A549 (cell line): ENCODE measurements around the gene MRPL55. TPM values are rescaled to one million over a fixed set of nuclear protein-coding genes. Genes with fewer than 3 reads are reported as not detected.

Experiments
- ATAC-seq, 2 experiments: fragments of 200-7000 bp in 1 of 2; fragments of >200 bp in 1 of 2; cut with Nextera tagmentation in 1 of 2; cut with Tn5 transposase in 1 of 2; 3 replicates each; pipeline versions ENCODE4 v1.8.0 to v1.9.1; 2018 to 2020; ENCODE audit warnings: mild to moderate bottlenecking in 1 of 2, moderate library complexity in 1 of 2
- CTCF ChIA-PET: fragments of 300-600 bp; sonication (Branson Sonifier 250); formaldehyde crosslinking; extraction: SDS; loops from one replicate; lab custom pipeline; 2021; ENCODE audit warnings: antibody characterized with exemption, inconsistent platforms; lab: Yijun Ruan, JAX
- POLR2A ChIA-PET: fragments of 350-600 bp; formaldehyde crosslinking; extraction: SDS; loops from one replicate; lab custom pipeline; 2021; ENCODE audit warnings: antibody characterized with exemption, inconsistent platforms; lab: Yijun Ruan, JAX
- DNase-seq, 2 experiments: peaks; one replicate each; pipeline versions ENCODE4 v3.0.0 to v3.0.0-alpha.2; 2011 to 2016; ENCODE audit warnings: low read depth in 1 of 2, low spot score in 1 of 2
- FAIRE-seq: peaks from 2 replicates; lab custom pipeline; 2011; peaks lifted over from hg19 to GRCh38; lab: Jason Lieb, UNC
- H3K27ac ChIP-seq, 2 experiments: fragments of >200 bp; sonication (Bioruptor Twin); formaldehyde crosslinking; 3 replicates each; pipeline ENCODE4 v1.5.1; 2016 to 2017
- H3K4me1 ChIP-seq: fragments of >200 bp; sonication (Bioruptor Twin); formaldehyde crosslinking; 3 replicates; pipeline ENCODE4 v1.6.1; 2016
- H3K4me2 ChIP-seq: fragments of >200 bp; sonication (Bioruptor Twin); formaldehyde crosslinking; 3 replicates; pipeline ENCODE4 v1.6.1; 2016
- H3K4me3 ChIP-seq: fragments of >200 bp; sonication (Bioruptor Twin); formaldehyde crosslinking; 3 replicates; pipeline ENCODE4 v1.5.1; 2016
- H3K9me3 ChIP-seq: fragments of >200 bp; sonication (Bioruptor Twin); formaldehyde crosslinking; 3 replicates; pipeline ENCODE4 v1.6.1; 2016
- BHLHE40 ChIP-seq: IDR thresholded peaks from 2 replicates; pipeline ENCODE4 v1.6.1; 2012; ENCODE audit warnings: low read depth, low read length, inconsistent platforms
- CBX8 ChIP-seq: fragments of 200-600 bp; sonication (generic); IDR thresholded peaks from 2 replicates; pipeline ENCODE4 v1.6.1; 2016
- FOSB ChIP-seq: fragments of 250-450 bp; sonication (Bioruptor Pico); IDR thresholded peaks from 2 replicates; pipeline ENCODE4 v1.5.0; 2020; ENCODE audit warnings: mild to moderate bottlenecking, moderate library complexity
- FOSL2 ChIP-seq, 2 experiments: fragments of 450-650 bp in 1 of 2; fragments of >200 bp in 1 of 2; sonication (Bioruptor Twin) in 1 of 2; formaldehyde crosslinking; IDR thresholded peaks; 2 replicates each; pipeline versions ENCODE4 v1.5.0 to v1.6.1; 2016 to 2020; ENCODE audit warnings: mild to moderate bottlenecking in 1 of 2, moderate library complexity in 1 of 2
- FOXS1 ChIP-seq: fragments of 250-450 bp; sonication (Bioruptor Pico); IDR thresholded peaks from 2 replicates; pipeline ENCODE4 v1.5.0; 2020; ENCODE audit warnings: mild to moderate bottlenecking, moderate library complexity
- HDAC2 ChIP-seq: fragments of 200-600 bp; sonication (generic); IDR thresholded peaks from 2 replicates; pipeline ENCODE4 v1.6.1; 2016
- HEYL ChIP-seq: fragments of 250-450 bp; sonication (Bioruptor Pico); IDR thresholded peaks from 2 replicates; pipeline ENCODE4 v1.8.0; 2021; ENCODE audit warnings: mild to moderate bottlenecking, moderate library complexity
- MAFK ChIP-seq: fragments of 450-650 bp; IDR thresholded peaks from 2 replicates; pipeline ENCODE4 v1.6.1; 2014; ENCODE audit not compliant: partially characterized antibody
- MAZ ChIP-seq: fragments of 150-350 bp; IDR thresholded peaks from 2 replicates; pipeline ENCODE4 v1.6.1; 2014; ENCODE audit warnings: antibody characterized with exemption, low read depth, low read length, borderline replicate concordance
- PHF8 ChIP-seq: fragments of 200-600 bp; sonication (generic); IDR thresholded peaks from 2 replicates; pipeline ENCODE4 v1.6.1; 2016; ENCODE audit warnings: low read depth, mild to moderate bottlenecking, antibody characterized with exemption, moderate library complexity, borderline replicate concordance
- RAD21 ChIP-seq, 2 experiments: fragments of >200 bp in 1 of 2; sonication (Bioruptor Twin) in 1 of 2; formaldehyde crosslinking in 1 of 2; IDR thresholded peaks in 1 of 2; conservative IDR thresholded peaks in 1 of 2; 2 replicates in 1 of 2; 3 replicates in 1 of 2; pipeline ENCODE4 v1.6.1; 2012 to 2018; ENCODE audit warnings: inconsistent platforms in 1 of 2
- RCOR1 ChIP-seq: fragments of 150-350 bp; IDR thresholded peaks from 2 replicates; pipeline ENCODE4 v1.6.1; 2014; ENCODE audit warnings: antibody characterized with exemption, low read length, low read depth
- RFX5 ChIP-seq: fragments of 450-650 bp; IDR thresholded peaks from 2 replicates; pipeline ENCODE4 v1.7.1; 2014; ENCODE audit warnings: antibody characterized with exemption, mild to moderate bottlenecking, moderate library complexity
- SMC3 ChIP-seq: fragments of >200 bp; sonication (Bioruptor Twin); formaldehyde crosslinking; IDR thresholded peaks from 3 replicates; pipeline ENCODE4 v1.6.1; 2018; ENCODE audit warnings: inconsistent platforms
- ZC3H11A ChIP-seq: fragments of 450-650 bp; IDR thresholded peaks from 2 replicates; pipeline ENCODE4 v1.6.1; 2014; ENCODE audit warnings: antibody characterized with exemption, mild to moderate bottlenecking
- ZNF302 ChIP-seq: fragments of 250-450 bp; sonication (Bioruptor Pico); IDR thresholded peaks from 2 replicates; pipeline ENCODE4 v1.9.0; 2021; ENCODE audit warnings: inconsistent platforms, mild to moderate bottlenecking, moderate library complexity
- WGBS: methylation state at CpG from one replicate; pipeline ENCODE4 v1.1.6; 2017; ENCODE audit errors: missing lambda C conversion rate; 5-methylcytosine and 5-hydroxymethylcytosine counted together
- polyA plus RNA-seq, 4 experiments: library from polyadenylated mRNA; depleted of rRNA in 3 of 4; stranded (reverse); fragments of >200 nt; fragmentation: RNase III in 1 of 4; extraction: RNeasy Plus Mini Kit Qiagen cat#74134 plus additional on column Dnase treatment in 1 of 4; gene quantifications; 2 replicates in 3 of 4; 3 replicates in 1 of 4; pipeline ENCODE4 v1.2.3, GENCODE V29; 2011 to 2017
- TF ChIP-seq, protein P1 (sequence below): fragments of 150-350 bp; IDR thresholded peaks from 2 replicates; pipeline ENCODE4 v1.6.1; 2014; ENCODE audit warnings: low read depth, mild to moderate bottlenecking, low read length
- TF ChIP-seq, protein P2 (sequence below): fragments of 250-450 bp; sonication (Bioruptor Pico); IDR thresholded peaks from 2 replicates; pipeline ENCODE4 v1.5.0; 2021; ENCODE audit warnings: mild to moderate bottlenecking, moderate library complexity, borderline replicate concordance
- TF ChIP-seq, protein P3 (sequence below): IDR thresholded peaks from 2 replicates; pipeline ENCODE4 v1.6.1; 2012
- TF ChIP-seq, protein P4 (sequence below): fragments of >200 bp; sonication (Bioruptor Twin); formaldehyde crosslinking; IDR thresholded peaks from 2 replicates; pipeline ENCODE4 v1.6.1; 2016

MRPL55 gene
- polyA plus RNA-seq, 2 of the 4 experiments (the other 2 are of a cell fraction), result 54.2 to 80.0 TPM

DNA sequence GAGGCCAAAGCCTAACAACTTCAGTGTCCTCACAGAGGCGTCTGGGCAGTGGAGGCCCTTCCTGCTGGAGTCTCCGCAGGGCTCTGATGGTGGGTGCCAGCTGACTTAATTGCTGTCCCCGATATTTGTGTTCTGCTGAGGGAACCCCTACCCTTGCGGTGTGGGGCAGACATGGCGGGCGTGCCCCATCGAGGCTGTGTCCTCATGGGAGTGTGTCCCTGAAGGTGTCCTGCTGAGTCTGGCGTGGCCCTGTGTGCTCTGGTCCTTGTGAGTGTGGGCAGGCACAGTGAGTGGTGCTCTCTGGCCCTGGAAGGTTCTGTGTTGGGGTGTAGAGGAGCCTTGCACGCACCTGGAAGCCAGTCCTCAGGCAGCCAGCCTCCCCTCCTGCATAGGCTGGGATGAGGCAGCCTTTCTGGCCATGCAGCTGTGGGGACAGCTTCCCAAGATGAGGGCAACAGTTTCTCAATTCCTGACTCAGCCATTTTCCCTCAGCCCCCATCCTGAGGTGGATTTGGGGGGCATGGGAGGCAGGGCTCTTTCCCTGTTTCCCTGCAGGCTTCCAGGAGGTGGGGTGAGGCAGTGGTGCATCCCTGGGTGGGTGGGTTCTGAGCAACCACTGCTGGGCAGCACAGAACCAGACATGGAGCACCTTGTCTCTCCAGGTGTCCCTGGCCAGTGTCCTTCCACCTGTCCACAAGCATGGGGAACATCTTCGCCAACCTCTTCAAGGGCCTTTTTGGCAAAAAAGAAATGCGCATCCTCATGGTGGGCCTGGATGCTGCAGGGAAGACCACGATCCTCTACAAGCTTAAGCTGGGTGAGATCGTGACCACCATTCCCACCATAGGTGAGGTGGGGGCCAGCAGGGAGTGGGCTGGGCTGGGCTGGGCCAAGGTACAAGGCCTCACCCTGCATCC is 12.4 kb downstream of the MRPL55 start:
- FAIRE-seq, result no peak

DNA sequence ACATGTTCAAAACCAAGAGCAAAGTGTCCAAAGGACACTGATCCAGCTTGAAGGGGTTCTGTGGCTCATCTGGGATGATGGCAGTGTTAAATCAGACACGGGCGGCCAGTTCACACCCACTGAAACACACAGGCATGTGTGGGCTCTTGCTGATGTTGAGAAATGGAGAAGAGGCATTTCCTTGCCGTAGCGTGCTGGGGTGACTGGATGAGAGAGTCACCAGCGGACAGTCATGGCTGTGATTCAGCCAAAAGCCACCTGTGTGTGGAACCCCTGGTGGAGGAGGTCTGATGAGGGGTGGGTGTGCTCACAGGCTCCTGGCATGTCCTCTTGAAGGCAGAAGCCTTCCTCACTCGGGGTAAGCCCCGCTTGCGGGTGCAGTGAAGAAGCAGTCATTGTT is 13.2 kb downstream of the MRPL55 start:
- ATAC-seq, result no peak
- FAIRE-seq, result no peak
- POLR2A ChIA-PET, result no interaction called here

More for the DNA sequence above, 12.4 kb downstream of the MRPL55 start:
- Histone ChIP-seq H3K27ac (no peak overlapping the region), H3K4me3 (no peak overlapping the region), H3K9me3 (peaks cover 28% of the 10 kb centered on the region), H3K4me1 (peaks cover 3% of the 10 kb centered on the region; the same call in 1 of the 3 replicates), H3K4me2 (no peak overlapping the region)
- POLR2A ChIA-PET, result no interaction called here
- no peak for DNase-seq
- TF ChIP-seq MAFK (peak; percentile 33), RCOR1 (no peak), HDAC2 (no peak)
- CTCF ChIA-PET, result interaction anchor here (1.4 kb wide), 1 partner anchor 35 kb away, joined by 3 read pairs; no protein-coding TSS in a partner anchor
- 95% methylated on average over 10 of the region's 13 CpGs for WGBS
- no peak for ATAC-seq

DNA sequence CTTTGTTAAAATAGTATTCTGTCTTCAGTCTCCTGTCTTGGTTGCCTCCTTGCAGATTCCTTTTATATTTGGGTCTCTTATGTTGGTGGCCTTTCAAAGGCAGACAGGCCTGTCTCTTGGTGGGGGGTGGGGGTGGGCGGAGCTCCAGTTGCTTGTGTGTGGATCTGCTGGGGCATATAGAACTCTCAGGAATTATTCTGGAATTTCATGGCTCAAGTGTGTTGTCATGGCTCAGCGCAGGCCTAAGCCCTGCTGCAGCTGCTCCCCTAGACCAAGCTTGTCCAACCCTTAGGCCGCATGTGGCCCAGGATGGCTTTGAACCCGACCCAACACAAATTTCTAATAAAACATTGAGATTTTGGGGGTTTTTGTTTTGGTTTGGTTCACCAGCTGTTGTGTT is 13.9 kb downstream of the MRPL55 start:
- POLR2A ChIA-PET, result no interaction called here
- no peak overlapping the region for H3K4me2 ChIP-seq
- DNase-seq (no peak), ATAC-seq (no peak), FAIRE-seq (no peak)
- H3K4me1 ChIP-seq, result peaks cover 7% of the 10 kb centered on the region; the same call in 2 of the 3 replicates
- H3K4me3 ChIP-seq, result no peak overlapping the region
- no peak overlapping the region for H3K27ac ChIP-seq
- CTCF ChIA-PET, result interaction anchor here (1.0 to 1.8 kb wide), 2 partner anchors 70 to 333 kb away, joined by 3 to 7 read pairs; partner anchors contain the start of gene IBA57
- TF ChIP-seq ZNF302 (CRISPR knock-in tag) (no peak), SMC3 (no peak), FOXS1 (no peak), ZC3H11A (no peak), RCOR1 (no peak), MAZ (no peak)
- TF ChIP-seq, protein P1, sequence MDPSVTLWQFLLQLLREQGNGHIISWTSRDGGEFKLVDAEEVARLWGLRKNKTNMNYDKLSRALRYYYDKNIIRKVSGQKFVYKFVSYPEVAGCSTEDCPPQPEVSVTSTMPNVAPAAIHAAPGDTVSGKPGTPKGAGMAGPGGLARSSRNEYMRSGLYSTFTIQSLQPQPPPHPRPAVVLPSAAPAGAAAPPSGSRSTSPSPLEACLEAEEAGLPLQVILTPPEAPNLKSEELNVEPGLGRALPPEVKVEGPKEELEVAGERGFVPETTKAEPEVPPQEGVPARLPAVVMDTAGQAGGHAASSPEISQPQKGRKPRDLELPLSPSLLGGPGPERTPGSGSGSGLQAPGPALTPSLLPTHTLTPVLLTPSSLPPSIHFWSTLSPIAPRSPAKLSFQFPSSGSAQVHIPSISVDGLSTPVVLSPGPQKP, result no peak
- TF ChIP-seq, protein P2, sequence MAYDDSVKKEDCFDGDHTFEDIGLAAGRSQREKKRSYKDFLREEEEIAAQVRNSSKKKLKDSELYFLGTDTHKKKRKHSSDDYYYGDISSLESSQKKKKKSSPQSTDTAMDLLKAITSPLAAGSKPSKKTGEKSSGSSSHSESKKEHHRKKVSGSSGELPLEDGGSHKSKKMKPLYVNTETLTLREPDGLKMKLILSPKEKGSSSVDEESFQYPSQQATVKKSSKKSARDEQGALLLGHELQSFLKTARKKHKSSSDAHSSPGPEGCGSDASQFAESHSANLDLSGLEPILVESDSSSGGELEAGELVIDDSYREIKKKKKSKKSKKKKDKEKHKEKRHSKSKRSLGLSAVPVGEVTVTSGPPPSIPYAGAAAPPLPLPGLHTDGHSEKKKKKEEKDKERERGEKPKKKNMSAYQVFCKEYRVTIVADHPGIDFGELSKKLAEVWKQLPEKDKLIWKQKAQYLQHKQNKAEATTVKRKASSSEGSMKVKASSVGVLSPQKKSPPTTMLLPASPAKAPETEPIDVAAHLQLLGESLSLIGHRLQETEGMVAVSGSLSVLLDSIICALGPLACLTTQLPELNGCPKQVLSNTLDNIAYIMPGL (CRISPR knock-in tag), result no peak
- TF ChIP-seq, protein P3, sequence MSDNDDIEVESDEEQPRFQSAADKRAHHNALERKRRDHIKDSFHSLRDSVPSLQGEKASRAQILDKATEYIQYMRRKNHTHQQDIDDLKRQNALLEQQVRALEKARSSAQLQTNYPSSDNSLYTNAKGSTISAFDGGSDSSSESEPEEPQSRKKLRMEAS, result no peak
- peaks cover 28% of the 10 kb centered on the region for H3K9me3 ChIP-seq
- 93% methylated on average over 4 of the region's 4 CpGs for WGBS

More for the DNA sequence above, 13.2 kb downstream of the MRPL55 start:
- H3K27ac ChIP-seq, result no peak overlapping the region
- TF ChIP-seq RCOR1, result no peak
- TF ChIP-seq, protein P1, result no peak
- no peak for TF ChIP-seq FOXS1
- TF ChIP-seq, protein P4, sequence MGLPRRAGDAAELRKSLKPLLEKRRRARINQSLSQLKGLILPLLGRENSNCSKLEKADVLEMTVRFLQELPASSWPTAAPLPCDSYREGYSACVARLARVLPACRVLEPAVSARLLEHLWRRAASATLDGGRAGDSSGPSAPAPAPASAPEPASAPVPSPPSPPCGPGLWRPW, result no peak
- TF ChIP-seq PHF8, result no peak
- TF ChIP-seq FOSB (CRISPR knock-in tag), result no peak
- TF ChIP-seq CBX8, result no peak
- TF ChIP-seq FOSL2 (IDR thresholded peaks at IDR 0.05), result no peak
- no peak for TF ChIP-seq FOSL2 (CRISPR knock-in tag; IDR thresholded peaks at IDR 0.05)
- no peak for TF ChIP-seq RAD21 (conservative IDR thresholded peaks at IDR 0.05 in 1 of 2, IDR thresholded peaks at IDR 0.05 in 1 of 2)
- TF ChIP-seq BHLHE40, result no peak
- TF ChIP-seq HEYL (CRISPR knock-in tag), result no peak
- no peak for TF ChIP-seq RFX5
- no peak overlapping the region for H3K4me3 ChIP-seq
- peaks cover 28% of the 10 kb centered on the region for H3K9me3 ChIP-seq
- no peak for DNase-seq
- WGBS, result 91% methylated on average over 8 of the region's 8 CpGs
- CTCF ChIA-PET, result interaction anchor here (1.0 kb wide), 1 partner anchor 334 kb away, joined by 3 read pairs; no protein-coding TSS in a partner anchor
- no peak overlapping the region for H3K4me2 ChIP-seq
- H3K4me1 ChIP-seq, result no peaks in the 10 kb centered on the region
